Inflammatory macrophage treated with lipopolysaccharide for 4 hours (primary cell): Measurements from ENCODE around the gene CALM1.

Experiments
- DNase-seq: peaks from one replicate; pipeline ENCODE4 v3.0.0-alpha.2; 2020

Gene CALM1

DNA sequence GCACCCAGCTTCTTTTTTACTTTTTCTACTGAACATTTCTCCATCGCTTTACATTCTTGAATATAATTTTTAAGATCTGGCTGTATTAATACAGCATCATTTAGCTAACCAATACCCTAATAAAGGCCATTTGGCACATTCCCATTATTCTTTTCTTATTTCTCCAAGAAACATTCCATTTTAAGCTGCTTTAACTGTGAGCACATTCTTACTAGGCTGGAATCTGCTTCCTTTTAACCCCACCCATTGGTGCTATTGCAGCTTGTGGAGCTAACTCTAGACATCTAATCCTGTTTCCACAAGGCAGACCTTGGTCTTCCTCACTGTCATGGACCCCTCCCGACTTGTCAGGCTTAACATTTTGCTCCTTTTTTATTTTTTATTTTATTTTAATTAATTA, 15.2 kb downstream of the CALM1 start:
- no peak for DNase-seq

DNA sequence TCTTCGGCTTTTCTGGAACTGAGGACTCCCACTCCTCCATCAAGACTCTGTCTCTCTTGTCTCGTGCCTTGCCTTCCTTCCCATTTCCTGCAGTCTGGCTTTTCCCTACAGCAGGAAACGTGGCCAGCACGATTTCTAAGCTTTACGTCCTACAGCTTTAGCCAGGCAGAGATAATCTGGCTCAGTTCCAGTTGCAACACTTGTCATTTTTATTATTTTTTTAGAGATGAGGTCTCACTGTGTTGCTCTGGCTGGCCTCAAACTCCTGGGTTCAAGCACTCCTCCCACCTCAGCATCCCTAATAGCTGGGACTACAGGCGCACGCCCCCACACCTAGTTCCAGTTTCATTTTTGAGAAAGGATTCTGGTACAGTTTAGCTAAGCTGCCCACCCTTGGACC, 19.9 kb downstream of the CALM1 start:
- DNase-seq = no peak

DNA sequence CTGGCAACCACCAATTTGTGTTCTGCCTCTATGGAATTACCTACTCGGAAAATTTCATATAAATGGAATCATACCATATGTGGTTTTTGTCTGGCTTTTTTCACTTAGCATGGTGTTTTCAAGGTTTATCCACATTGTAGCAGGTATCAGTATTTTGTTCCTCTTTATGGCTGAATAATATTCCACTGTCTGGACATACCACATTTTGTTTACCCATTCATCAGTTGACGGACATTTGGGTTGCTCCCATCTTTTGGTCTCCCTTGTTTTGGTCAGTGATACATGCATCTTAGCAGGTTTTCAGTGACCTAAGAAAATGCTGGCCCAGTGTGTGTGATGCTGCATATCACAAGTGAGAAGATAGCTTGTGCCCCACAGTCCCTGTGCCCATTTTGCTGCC, 21.2 kb downstream of the CALM1 start:
- no peak for DNase-seq

DNA sequence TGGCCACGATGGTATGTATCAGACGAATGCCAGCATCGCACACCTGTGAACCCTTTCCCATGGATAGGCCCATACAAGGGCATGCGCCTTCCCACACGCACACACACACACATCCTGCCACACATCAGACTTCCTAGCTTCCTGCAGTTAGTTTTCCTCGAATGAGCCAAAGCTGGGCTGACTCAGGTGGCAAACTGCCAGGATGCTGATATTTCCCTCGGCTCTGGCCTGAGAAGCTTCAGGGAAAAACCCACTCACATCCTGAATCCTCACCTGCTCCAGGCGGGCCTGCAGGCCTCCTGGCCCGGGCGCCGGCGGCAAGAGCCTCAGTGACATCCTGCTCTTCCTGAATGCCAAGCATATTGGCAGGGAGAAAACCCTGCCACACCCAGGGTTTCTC, 22.4 kb downstream of the CALM1 start:
- DNase-seq = no peak

DNA sequence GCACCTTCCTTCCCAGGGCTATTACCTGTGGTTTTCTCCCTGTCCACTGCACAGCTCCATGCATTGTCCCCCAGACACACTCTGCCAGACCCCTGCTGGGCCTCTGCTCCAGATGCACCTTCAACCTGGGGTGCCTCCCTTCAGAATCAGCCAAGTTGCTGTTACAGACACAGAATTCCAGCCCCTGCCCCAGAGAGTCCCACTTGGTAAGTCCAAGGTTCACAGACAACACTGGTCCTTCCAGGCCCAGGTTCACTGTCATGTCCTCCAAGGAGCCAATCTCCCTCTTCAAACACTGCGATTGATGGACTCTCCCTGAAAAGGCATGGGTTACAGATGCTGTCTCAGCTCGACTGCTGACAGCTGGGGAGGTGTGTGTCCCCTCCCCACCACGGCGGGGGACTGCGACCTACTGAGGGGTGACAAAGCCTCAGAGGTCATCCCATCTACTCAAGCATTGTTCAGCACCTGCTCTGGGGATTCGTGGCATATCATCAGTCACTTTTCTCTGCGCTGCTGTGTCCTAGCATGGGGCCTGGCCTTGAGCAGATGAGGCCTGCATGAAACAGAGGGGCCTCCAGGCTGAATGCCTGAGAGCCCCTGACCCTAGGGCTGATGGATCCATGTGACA, 24.3 kb downstream of the CALM1 start:
- DNase-seq = no peak

DNA sequence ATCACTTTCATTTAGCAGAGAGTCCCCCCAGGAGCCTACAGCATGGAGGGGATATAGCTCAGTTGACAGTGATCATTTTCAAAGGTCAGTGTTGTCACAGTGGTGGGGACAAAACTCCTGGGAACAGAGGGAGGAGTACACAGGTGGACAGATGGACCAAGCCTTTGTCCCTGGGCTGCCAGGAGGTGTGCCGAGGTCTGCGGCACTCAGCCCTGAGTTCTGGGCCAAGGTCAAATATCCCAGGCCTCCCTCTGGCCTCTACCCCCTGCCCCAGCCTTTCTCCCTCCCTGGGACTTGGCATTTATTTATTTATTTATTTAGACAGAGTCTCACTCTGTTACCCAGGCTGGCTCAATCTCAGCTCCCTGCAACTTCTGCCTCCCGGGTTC, 24.8 kb downstream of the CALM1 start:
- no peak for DNase-seq

DNA sequence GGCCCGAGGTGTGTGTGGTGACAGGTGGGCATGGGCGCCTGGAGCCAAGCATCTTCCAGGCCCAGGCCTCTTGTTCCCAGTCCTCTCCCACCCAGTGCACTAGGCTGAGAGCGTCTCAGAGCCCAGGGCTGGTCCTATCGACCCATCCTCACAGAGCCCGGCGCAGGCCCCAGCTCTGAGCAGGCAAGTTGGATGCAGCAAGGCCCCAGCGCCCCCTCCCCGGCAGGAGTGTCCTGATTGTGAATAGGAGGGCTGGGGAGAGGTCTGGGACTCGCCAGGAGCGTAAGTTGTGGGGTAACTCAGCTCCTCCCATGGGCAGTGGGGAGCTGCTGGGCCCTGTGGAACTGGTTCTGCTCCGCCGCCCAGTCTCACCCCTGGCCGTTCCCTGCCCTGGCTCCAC, 26.3 kb downstream of the CALM1 start:
- DNase-seq = no peak

DNA sequence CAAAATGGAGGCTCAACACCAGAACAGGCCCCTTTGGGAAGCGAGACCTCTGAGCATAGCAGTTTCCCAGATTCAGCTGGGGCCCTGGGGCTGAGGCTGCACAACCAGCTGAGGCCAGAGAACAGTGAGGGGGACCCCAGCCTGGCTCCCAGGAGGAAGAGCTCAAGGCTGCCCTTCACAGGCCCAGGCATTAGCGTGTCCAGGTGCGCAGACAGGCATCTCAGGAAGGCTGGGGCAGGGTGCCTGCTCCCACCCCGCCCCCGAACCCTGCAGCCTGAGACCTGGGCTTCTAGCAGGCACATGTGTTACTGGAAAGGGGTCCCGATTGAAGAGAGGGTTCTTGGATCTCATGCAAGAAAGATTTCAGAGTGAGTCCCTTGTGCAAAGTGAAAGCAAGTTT, 27.2 kb downstream of the CALM1 start:
- no peak for DNase-seq

DNA sequence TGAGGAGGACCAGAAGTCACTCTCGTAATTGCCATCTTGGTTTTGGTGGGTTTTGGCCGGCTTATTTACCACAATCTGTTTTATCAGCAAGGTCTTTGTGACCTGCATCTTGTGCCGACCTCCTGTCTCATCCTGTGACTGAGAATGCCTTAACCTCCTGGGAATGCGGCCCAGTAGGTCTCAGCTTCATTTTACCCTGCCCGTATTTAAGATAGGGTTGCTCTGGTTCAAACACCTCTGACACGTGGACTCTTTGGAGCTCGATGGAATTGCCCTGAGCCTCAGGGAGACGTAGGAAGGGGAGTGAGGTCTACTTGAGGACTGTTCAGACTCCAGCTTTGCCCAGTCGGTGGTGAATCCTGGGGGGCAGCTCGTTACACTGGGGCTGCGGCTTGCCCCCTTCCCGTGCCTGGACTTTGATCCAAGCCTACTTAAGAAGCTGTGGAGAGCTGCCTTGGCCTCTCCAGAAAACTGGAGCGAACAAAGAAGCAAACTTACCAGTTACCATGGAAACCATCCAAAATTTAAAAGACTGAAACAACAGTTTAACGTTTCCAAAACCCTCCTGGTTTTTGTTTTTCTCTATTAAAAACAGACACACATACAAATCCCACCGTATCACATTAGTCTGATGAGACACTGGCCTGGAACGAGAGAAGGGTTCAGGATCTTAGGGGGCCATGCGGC, 28.0 kb downstream of the CALM1 start:
- no peak for DNase-seq

DNA sequence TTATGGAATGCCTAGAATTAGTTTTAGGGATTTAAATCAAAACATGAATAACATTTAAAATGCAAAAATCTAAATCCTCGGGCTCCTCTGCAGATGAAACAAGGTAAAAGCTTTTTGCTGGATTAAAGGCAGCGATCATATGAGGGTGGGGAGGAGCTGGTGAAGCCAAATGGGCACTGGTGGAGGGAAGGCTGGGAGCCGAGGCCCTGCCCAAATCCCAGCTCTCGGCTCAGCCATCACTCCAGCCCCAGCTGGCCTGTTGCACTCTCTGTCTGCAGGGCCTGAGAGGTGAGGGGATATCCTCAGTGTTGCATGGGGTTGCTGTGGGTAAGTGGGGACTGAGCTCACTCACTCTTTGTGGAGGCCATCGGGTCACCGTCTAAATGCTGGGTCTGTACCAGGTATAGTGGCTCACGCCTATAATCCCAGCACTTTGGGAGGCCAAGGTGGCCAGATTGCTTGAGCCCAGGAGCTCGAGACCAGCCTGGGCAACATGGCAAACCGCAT, 28.6 kb downstream of the CALM1 start:
- no peak for DNase-seq

DNA sequence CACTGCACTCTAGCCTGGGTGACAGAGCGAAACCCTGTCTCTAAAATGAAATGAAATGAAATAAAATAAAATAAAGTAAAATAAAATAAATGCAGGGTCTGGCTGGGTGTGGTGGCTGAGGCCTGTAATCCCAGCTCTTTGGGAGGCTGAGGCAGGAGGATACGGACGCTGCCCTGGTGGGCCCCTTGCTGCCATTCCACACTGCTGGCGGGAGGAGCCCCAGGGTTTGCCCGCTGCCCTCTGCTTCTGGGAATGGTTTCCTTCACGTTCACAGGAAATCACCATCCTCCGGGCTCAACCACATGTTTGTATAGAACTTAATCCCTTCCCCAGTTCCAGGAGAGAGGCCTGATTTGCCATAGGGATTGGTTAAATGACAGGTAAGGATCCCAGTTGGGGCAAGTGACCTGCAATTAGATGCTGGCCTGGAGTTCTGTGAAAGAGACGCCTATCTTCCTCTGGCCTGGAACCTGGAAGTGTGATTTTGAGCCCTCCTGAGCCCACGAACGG, 29.3 kb downstream of the CALM1 start:
- DNase-seq = no peak

DNA sequence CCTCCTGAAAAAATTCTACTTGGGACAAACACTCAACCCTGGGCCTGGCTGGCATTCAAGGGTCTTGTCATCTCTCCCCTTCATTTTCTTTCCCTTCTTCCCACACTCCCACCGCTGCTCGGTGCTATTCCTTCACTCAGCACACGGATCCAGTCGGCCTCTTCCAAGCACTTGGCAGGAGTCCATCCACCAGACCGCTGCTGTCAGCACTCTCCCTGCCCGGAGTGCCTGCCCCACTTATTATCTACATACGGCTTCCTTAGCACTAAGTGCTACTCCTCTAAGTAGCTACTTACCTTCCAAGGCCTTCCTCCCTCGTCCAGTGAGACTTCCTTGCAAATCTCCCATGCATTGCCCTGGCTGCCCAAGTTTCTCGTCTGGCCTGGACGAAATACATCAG, 29.8 kb downstream of the CALM1 start:
- no peak for DNase-seq

DNA sequence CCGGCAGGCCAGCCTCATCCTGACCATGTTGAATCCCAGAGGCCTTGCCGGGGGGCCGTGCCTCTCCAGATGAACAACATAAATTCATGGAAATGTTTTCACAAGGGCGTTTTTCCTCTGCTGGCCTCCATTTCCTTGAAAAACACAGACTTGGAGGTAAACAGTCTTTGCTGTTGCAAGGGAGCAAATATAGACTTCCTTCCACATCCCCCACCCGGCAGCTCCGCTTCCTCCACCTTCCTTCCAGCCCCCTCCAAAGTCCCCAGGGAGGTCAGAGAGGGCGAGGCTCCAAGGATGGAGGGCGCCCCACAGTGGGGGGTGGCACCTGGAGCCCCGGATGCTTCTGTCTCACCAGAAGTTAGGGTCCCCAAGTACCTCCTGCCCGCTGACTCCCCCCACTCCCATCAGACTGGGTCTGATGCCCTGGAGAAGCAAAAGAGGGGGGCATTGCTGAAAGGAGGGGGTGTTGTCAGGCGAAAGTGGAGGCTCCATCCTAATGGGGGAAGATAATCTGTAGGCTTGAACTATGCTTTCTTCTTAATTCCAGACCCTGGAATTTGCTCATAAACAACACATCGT, 31.1 kb downstream of the CALM1 start:
- no peak for DNase-seq

DNA sequence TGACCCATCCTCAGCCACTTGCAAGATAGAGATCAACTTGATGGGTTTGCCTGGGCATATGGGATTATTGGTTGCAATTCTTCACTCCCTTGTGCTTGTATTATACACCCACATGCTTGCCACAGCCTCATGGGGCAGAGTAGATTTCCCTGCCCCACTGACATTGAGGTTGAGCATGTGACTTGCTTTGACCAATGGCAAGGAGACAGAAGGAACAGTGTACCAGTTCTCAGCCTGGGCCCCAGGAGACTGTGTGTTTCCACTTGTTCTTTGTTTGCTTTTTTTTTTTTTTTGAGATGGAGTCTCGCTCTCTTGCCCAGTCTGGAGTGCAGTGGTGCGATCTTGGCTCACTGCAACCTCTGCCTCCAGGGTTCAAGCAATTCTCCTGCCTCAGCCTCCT, 31.8 kb downstream of the CALM1 start:
- no peak for DNase-seq

DNA sequence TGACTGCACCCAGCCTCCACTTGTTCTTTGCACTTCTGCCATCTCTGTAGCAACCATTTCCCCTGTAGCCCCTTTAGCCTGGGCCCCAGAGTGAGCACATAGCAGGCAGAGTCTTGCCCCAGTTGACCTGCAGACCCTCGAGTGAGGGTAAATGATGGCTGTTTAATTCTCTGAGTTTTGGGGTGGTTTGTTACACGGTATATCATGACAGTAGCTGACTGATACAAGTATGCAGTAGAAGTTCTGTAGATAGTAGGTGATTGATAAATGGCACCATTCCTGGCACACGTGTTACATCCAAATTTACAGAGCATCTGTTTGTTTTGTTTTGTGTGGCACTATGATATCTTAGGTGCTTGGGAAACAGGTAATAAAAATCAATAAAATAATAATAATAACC, 32.4 kb downstream of the CALM1 start:
- DNase-seq = no peak

DNA sequence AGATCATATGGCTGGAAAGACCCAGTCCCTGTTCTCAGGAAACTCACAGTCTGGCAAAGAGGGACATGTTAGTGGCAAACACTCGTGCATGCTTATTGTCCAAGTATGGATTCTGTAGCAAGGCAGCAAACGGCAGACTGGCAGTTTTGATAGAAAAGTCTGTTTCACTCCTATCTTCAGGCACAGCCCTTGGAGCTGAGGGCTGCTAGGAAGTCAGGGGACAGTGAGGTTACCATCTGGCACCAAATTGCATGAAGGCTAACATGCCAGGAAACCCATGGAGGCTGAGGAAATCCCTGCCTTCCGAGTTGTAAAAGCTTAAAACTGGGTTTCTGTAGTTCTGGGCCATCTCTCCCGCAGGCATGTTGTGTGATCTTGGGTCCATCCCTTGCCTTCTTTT, 32.9 kb downstream of the CALM1 start:
- DNase-seq = no peak

DNA sequence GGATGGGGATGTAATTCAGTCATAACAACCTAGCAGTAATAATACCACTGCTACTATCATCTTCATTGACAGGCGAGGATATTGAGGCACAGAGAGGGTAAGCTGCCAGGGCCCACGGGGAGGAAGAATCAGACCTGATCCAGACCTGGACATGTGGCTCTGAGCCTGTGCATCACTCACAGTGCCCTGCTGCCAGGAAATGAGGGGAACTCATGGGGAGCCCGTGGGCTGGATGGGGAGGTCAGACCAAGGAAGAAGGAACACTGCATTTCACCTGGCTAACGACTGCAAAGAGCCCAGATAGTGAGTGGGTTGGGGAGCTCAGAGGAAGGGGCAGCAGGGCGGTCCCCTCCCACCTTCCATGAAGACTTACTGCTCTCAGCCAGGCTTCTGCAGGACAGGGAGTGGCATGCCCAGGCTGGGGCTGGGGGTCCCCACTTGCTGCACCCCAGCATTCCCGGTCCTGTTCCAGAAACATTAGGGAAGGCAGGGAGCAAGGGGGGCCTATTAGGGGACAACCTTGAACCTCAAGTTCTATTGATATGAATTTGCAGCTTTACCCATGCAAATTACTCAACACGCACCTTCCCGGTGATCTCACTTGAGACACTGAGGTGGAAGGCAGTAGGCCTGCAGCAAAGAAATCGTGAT, 37.7 kb downstream of the CALM1 start:
- DNase-seq = no peak

DNA sequence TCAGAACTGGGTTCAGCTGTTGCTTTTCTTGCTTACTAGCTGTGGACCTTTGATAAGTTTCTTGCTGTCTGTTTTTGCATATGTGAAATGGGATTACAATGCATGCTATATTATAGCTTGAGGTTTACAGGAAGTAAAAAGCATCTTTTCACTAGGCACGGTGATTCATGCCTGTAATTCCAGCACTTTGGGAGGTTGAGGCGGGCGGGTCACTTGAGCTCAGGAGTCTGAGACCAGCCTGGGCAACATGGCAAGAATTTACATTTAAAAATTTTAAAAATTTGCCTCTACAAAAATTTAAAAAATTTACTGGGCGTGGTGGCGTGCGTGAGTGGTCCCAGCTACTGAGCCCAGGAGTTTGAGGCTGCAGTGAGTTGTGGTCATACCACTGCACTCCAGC, 42.0 kb downstream of the CALM1 start:
- DNase-seq = no peak

DNA sequence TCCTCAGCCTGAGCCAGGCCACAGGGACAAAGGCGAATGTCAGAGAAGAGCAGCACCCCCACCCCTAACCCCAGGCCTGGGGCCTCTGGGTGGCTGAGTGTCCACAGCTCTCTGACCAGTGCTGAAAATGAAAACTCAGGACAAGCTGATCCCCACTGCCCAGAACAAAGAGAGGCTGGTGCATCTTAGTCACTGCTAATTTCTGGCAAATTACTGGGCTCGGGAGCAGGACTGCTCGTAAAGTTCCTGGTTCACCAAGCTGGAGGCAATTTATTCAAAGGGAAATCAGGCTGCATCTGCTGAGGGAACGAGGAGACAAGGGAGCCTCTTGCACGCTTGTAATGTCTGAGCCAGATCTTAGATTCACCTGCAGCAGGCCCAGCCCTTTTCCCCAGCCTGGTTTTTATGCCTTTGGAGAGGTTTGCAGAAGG, 43.2 kb downstream of the CALM1 start:
- no peak for DNase-seq

DNA sequence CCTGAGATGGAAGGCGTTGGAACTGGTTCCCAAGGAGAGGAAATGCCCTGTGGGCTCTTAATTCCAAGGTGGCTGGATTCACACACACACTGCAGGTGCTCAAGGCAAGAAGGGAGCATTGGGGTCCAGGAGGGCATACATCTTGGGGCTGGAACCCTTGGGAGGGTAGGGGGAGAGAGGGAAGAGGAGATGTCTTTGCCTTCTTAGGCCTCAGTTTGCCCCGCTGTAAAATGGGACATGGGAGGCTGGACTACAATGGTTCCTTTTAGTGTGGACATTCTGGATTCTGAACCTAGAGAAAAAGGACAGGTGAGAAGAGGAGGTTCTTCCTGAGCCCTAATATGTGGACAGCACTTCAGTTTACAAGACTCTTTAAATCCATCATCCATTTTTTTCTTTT, 43.8 kb downstream of the CALM1 start:
- DNase-seq = no peak

DNA sequence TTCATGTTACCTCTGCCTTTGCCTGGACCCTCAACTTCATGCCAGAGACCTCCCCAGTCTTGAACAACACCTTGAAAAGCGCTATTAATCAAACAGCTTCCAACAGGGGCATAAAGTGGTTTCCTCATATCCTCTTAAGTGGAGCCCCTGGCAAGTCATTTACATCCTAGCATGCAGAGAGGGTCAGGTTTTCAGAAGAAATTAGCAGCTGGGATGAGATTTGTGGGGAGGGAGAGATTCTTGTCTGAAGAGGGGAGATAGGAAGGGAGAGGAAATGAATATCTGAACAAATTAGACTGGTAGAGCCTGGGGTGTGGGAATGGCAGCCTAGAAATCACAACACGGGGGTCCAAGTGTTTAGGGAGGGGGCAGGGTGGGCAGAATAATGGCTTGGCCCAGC, 45.6 kb downstream of the CALM1 start:
- no peak for DNase-seq

DNA sequence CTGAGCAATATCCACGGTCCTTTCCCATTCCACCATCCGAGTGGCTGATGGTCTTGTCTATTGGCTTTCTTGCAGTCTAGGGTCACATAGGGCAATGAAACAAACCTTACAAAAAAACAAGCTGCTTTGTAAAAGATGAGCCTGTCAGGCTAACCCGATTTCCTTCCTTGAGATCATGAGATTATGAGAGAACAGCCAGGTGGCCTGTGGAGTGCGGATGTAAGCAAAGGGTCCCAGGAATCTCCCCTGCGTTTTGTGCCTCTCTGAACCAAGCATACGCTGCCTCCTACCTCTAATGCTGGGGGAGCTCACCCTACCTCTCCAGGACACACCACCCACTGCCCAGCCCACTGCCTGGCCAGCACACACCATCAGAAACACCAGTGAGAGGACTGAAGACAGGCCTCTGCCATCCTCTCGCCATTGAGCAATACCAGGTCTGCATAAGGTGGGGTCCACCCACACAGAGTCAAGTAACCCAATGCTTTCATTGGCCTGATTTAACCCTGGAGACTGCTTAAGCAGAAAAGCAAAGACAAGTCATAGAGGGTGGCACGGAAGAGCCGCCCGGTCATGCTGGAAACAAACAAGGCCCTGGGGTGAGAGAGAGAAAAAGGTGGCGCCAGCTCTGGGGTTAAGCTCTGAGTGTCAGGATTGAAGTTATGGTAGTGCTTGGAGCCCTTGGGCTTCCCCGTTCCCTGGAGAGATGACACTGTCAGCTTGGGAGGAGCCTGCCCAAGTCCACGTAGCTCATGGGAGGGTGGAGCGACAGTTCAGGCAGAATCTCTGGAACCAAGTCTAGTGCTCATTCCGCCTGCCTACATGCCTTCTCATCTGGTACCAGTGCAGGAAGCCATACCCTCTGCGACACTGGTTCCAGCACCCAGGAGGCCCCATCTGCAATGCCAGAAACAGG, 46.6 kb downstream of the CALM1 start:
- no peak for DNase-seq
